ENCODE data around the gene MORN1.

Gene MORN1

GRCh38 chr1:2316451-2316961 is 74.8 kb downstream of the MORN1 start:
- no peak overlapping the region for H3K4me3 ChIP-seq (ENCODE audit: low read depth, low read length)
- no peak for DNase-seq
- no peaks in the 10 kb centered on the region for H3K36me3 ChIP-seq
- no peak for TF ChIP-seq CTCF (IDR thresholded peaks at IDR 0.05; ENCODE audit: low read depth, low read length)
- no peaks in the 10 kb centered on the region for H3K27me3 ChIP-seq
- H3K9me3 ChIP-seq: no peaks in the 10 kb centered on the region
- H3K4me1 ChIP-seq: peaks cover 4% of the 10 kb centered on the region; the same call in 1 of the 2 replicates

- Histone ChIP-seq H3K27me3 (no peaks in the 10 kb centered on the region), H3K36me3 (no peaks in the 10 kb centered on the region), H3K9me3 (no peaks in the 10 kb centered on the region), H3K4me1 (peaks cover 4% of the 10 kb centered on the region; the same call in 1 of the 2 replicates), H3K4me3 (ENCODE audit: low read depth, low read length) (no peak overlapping the region)
- no peak for DNase-seq
- no peak for TF ChIP-seq CTCF (IDR thresholded peaks at IDR 0.05; ENCODE audit: low read depth, low read length)
Observed at GRCh38 chr1:2315674-2316450, 75.5 kb downstream of the MORN1 start.

DNA sequence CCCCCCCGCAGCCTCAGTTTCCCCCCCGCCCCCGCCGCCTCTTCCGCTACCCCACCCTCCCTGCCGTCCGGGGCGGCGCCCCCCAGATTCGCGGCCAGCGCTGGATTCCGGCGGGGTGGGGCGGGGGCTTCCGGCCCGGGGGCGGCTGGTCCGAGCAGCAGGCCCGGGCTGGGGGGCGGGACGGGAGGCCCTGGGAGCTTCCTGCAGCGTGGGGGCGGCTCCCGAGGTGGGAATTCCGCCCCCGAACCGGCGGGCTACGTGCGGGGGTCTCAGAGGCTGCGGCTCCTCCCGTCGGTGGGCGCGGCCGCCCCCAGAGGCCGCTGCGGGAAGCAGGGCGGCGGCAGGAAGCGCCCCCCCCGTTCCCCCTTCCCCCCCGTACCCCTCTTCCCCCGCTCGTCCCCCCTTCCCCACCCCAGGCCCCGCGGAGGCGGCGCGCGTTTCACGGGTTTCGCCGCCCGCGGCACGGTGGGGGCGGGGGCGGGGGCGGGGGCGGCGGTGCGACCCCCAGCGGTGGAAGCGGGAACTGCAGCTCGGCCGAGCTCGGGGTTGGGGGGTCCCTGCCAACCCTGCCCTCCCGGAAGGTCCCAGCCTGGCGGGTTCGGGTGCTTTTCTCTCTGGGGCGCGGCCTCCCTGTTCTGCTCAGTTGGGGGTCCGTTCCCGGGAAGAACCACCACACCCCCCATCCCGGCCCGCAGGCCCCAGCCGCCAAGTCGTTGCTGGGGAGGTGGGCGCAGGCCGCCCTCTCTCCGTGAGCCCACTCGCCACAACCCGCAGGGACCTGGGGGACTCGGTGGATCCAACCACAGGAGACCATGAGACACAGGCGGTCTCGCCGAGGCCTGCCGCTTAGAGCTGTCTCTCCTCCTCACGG is 76.3 kb downstream of the MORN1 start:
- peak overlapping the region; percentile 24; the same call in 1 of the 2 replicates for H3K4me3 ChIP-seq (ENCODE audit: low read depth, low read length)
- peak; percentile 28 for TF ChIP-seq CTCF (IDR thresholded peaks at IDR 0.05; ENCODE audit: low read depth, low read length)
- H3K9me3 ChIP-seq: no peaks in the 10 kb centered on the region
- H3K4me1 ChIP-seq: peaks cover 4% of the 10 kb centered on the region; the same call in 1 of the 2 replicates
- no peaks in the 10 kb centered on the region for H3K36me3 ChIP-seq
- DNase-seq: peak; percentile 49
- no peaks in the 10 kb centered on the region for H3K27me3 ChIP-seq

- peak; percentile 59 for DNase-seq
- no peaks in the 10 kb centered on the region for H3K36me3 ChIP-seq
- no peaks in the 10 kb centered on the region for H3K9me3 ChIP-seq
- H3K27me3 ChIP-seq: no peaks in the 10 kb centered on the region
- no peak for TF ChIP-seq CTCF (IDR thresholded peaks at IDR 0.05; ENCODE audit: low read depth, low read length)
- H3K4me3 ChIP-seq (ENCODE audit: low read depth, low read length): peak overlapping the region; percentile 16; the same call in 1 of the 2 replicates
- peaks cover 4% of the 10 kb centered on the region; the same call in 1 of the 2 replicates for H3K4me1 ChIP-seq
Observed at GRCh38 chr1:2314273-2314802, 77.0 kb downstream of the MORN1 start.

GRCh38 chr1:2313651-2314261 is 77.6 kb downstream of the MORN1 start:
- no peaks in the 10 kb centered on the region for H3K9me3 ChIP-seq
- H3K36me3 ChIP-seq: no peaks in the 10 kb centered on the region
- H3K4me3 ChIP-seq (ENCODE audit: low read depth, low read length): no peak overlapping the region
- TF ChIP-seq CTCF (IDR thresholded peaks at IDR 0.05; ENCODE audit: low read depth, low read length): no peak
- no peak for DNase-seq
- H3K4me1 ChIP-seq: peaks cover 4% of the 10 kb centered on the region; the same call in 1 of the 2 replicates
- no peaks in the 10 kb centered on the region for H3K27me3 ChIP-seq

Data from BE2C (cell line).